Measurements from ENCODE around the gene LRRIQ4.

DNA sequence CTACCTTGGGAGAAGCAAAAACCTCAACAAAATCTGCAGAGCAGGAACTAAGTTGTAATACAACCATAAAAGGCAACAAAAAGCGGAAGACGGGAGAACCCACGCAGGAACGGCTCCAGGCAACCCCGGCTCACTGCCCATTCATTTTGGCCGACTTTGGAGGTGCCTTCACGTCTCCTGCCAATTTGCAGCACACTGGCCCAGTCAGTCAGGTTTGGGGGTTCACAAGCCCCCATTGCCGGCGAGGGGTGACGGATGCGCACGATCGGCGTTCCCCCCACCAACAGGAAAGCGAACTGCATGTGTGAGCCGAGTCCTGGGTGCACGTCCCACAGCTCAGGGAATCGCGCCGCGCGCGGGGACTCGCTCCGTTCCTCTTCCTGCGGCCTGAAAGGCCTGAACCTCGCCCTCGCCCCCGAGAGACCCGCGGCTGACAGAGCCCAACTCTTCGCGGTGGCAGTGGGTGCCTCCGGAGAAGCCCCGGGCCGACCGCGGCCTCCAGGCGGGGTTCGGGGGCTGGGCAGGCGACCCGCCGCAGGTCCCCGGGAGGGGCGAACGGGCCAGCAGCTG lies 48.3 kb upstream of the LRRIQ4 start:
- no peak; the same call in 1 of the 2 replicates for TF ChIP-seq CTCF (IDR thresholded peaks at IDR 0.05; ENCODE audit: low read length)
- no peak for TF ChIP-seq EZH2 (IDR thresholded peaks at IDR 0.05; ENCODE audit: borderline replicate concordance, low read length)

All from OCI-LY1 (cell line).